PC-9 (cell line): ENCODE results near the gene CTSF.

Source experiments
- CTCF ChIP-seq: fragments of 200-600 bp; sonication (generic); conservative IDR thresholded peaks from 2 replicates; pipeline ENCODE4 v1.6.1; 2017; ENCODE audit warnings: mixed run types, antibody characterized with exemption, mild to moderate bottlenecking, moderate library complexity
- EZH2 ChIP-seq: fragments of 200-600 bp; sonication (generic); IDR thresholded peaks from 2 replicates; pipeline ENCODE4 v1.8.0; 2017; ENCODE audit warnings: antibody characterized with exemption, low read depth

DNA sequence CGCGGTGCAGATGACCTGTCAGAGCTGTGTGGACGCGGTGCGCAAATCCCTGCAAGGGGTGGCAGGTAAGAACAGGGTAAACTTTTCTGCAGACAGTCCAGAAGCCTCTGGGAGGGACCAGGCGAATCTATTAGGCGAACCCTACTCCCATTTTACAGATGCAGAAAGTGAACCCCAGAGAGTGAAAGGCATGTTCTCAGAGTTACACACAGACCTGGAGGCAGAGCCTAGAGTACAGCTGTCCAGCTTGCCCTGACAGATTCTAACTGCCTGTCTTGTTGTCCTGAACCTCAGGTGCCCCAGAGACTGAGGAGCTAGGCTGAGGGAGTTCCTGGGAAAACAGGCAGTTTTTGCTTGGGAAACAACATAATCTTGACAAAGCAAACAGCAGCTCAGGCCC lies 25.2 kb upstream of the CTSF start:
- no peak for TF ChIP-seq CTCF
- no peak for TF ChIP-seq EZH2
